Measurements from ENCODE around the gene TYMS.

- no peak for TF ChIP-seq POLR2A (IDR thresholded peaks at IDR 0.05)
- TF ChIP-seq, protein P1, sequence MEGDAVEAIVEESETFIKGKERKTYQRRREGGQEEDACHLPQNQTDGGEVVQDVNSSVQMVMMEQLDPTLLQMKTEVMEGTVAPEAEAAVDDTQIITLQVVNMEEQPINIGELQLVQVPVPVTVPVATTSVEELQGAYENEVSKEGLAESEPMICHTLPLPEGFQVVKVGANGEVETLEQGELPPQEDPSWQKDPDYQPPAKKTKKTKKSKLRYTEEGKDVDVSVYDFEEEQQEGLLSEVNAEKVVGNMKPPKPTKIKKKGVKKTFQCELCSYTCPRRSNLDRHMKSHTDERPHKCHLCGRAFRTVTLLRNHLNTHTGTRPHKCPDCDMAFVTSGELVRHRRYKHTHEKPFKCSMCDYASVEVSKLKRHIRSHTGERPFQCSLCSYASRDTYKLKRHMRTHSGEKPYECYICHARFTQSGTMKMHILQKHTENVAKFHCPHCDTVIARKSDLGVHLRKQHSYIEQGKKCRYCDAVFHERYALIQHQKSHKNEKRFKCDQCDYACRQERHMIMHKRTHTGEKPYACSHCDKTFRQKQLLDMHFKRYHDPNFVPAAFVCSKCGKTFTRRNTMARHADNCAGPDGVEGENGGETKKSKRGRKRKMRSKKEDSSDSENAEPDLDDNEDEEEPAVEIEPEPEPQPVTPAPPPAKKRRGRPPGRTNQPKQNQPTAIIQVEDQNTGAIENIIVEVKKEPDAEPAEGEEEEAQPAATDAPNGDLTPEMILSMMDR (IDR thresholded peaks at IDR 0.05): no peak
Observed at GRCh38 chr18:615092-615521, 42.3 kb upstream of the TYMS start.

Data from esophagus squamous epithelium (tissue), 4 donors.